ENCODE results near the gene CILP2.

Gene CILP2

DNA sequence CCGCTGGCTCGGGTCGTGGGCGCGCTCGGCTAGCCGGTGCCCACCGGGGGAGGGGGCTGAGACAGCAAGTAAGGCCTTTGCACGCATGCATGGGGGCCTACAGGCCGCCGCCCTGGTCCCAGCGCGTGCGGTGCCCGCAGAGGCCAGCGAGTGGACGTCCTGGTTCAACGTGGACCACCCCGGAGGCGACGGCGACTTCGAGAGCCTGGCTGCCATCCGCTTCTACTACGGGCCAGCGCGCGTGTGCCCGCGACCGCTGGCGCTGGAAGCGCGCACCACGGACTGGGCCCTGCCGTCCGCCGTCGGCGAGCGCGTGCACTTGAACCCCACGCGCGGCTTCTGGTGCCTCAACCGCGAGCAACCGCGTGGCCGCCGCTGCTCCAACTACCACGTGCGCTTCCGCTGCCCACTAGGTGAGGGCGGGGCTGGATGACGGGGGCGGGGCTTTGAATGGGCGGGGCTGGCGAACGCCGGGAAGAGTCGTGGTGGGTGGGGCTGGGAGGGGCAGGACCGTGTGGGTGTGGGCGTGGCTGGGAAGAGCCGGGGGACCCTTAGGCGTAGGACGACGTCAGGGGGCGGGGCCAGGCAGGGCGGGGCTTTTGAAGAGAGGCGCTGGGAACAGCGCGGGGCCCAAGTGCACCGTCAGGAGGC lies 2.1 kb downstream of the CILP2 start:
- Histone ChIP-seq H3K79me2 (ENCODE audit: control insufficient read depth, insufficient read depth, low read length, unreplicated experiment) (no peaks in the 10 kb centered on the region), H3K4me3 (ENCODE audit: low read depth, low read length) (peak overlapping the region; percentile 54; the same call in 1 of the 2 replicates), H3K27me3 (ENCODE audit: insufficient read depth, low read length) (no peaks in the 10 kb centered on the region), H3K36me3 (ENCODE audit: insufficient read depth, low read length) (no peaks in the 10 kb centered on the region), H2AFZ (ENCODE audit: low read length, unreplicated experiment) (no peak overlapping the region), H3K4me1 (ENCODE audit: control insufficient read depth, insufficient read depth, low read length, unreplicated experiment) (peaks cover 4% of the 10 kb centered on the region), H3K27ac (ENCODE audit: low read depth, low read length) (no peak overlapping the region)

GRCh38 chr19:19540715-19541515 lies 2.9 kb downstream of the CILP2 start:
- Histone ChIP-seq H3K36me3 (ENCODE audit: insufficient read depth, low read length) (no peaks in the 10 kb centered on the region), H3K27ac (ENCODE audit: low read depth, low read length) (no peak overlapping the region), H3K4me3 (ENCODE audit: low read depth, low read length) (peak overlapping the region; percentile 54), H3K4me1 (ENCODE audit: control insufficient read depth, insufficient read depth, low read length, unreplicated experiment) (peaks cover 4% of the 10 kb centered on the region), H3K79me2 (ENCODE audit: control insufficient read depth, insufficient read depth, low read length, unreplicated experiment) (no peaks in the 10 kb centered on the region), H2AFZ (ENCODE audit: low read length, unreplicated experiment) (peak overlapping the region; percentile 50), H3K27me3 (ENCODE audit: insufficient read depth, low read length) (no peaks in the 10 kb centered on the region)

GRCh38 chr19:19541616-19542015 lies 3.6 kb downstream of the CILP2 start:
- H3K36me3 ChIP-seq (ENCODE audit: insufficient read depth, low read length) = no peaks in the 10 kb centered on the region
- H3K27ac ChIP-seq (ENCODE audit: low read depth, low read length) = no peak overlapping the region
- no peak overlapping the region for H2AFZ ChIP-seq (ENCODE audit: low read length, unreplicated experiment)
- H3K27me3 ChIP-seq (ENCODE audit: insufficient read depth, low read length) = no peaks in the 10 kb centered on the region
- H3K79me2 ChIP-seq (ENCODE audit: control insufficient read depth, insufficient read depth, low read length, unreplicated experiment) = no peaks in the 10 kb centered on the region
- H3K4me3 ChIP-seq (ENCODE audit: low read depth, low read length) = no peak overlapping the region
- peaks cover 4% of the 10 kb centered on the region for H3K4me1 ChIP-seq (ENCODE audit: control insufficient read depth, insufficient read depth, low read length, unreplicated experiment)

GRCh38 chr19:19542507-19542906 lies 4.4 kb downstream of the CILP2 start:
- no peaks in the 10 kb centered on the region for H3K27me3 ChIP-seq (ENCODE audit: insufficient read depth, low read length)
- peaks cover 4% of the 10 kb centered on the region for H3K4me1 ChIP-seq (ENCODE audit: control insufficient read depth, insufficient read depth, low read length, unreplicated experiment)
- no peaks in the 10 kb centered on the region for H3K36me3 ChIP-seq (ENCODE audit: insufficient read depth, low read length)
- H2AFZ ChIP-seq (ENCODE audit: low read length, unreplicated experiment) = no peak overlapping the region
- no peaks in the 10 kb centered on the region for H3K79me2 ChIP-seq (ENCODE audit: control insufficient read depth, insufficient read depth, low read length, unreplicated experiment)
- H3K27ac ChIP-seq (ENCODE audit: low read depth, low read length) = no peak overlapping the region
- H3K4me3 ChIP-seq (ENCODE audit: low read depth, low read length) = no peak overlapping the region

- H3K27me3 ChIP-seq (ENCODE audit: insufficient read depth, low read length) = no peaks in the 10 kb centered on the region
- no peaks in the 10 kb centered on the region for H3K79me2 ChIP-seq (ENCODE audit: control insufficient read depth, insufficient read depth, low read length, unreplicated experiment)
- no peaks in the 10 kb centered on the region for H3K36me3 ChIP-seq (ENCODE audit: insufficient read depth, low read length)
- H3K27ac ChIP-seq (ENCODE audit: low read depth, low read length) = no peak overlapping the region
- H3K4me1 ChIP-seq (ENCODE audit: control insufficient read depth, insufficient read depth, low read length, unreplicated experiment) = peaks cover 4% of the 10 kb centered on the region
- H3K4me3 ChIP-seq (ENCODE audit: low read depth, low read length) = no peak overlapping the region
- no peak overlapping the region for H2AFZ ChIP-seq (ENCODE audit: low read length, unreplicated experiment)
These were observed 5.0 kb downstream of the CILP2 start for GRCh38 chr19:19543101-19543500.

DNA sequence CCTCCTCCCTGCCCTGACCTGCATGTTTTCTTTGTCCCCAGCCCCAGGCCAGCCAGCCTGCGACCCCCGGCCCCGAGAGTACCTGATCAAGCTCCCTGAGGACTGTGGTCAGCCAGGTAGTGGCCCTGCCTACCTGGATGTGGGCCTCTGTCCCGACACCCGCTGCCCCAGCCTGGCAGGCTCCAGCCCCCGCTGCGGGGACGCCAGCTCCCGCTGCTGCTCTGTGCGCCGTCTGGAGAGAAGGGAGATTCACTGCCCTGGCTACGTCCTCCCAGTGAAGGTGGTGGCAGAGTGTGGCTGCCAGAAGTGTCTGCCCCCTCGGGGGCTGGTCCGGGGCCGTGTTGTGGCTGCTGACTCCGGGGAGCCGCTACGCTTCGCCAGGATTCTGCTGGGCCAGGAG lies 5.6 kb downstream of the CILP2 start:
- no peaks in the 10 kb centered on the region for H3K4me1 ChIP-seq (ENCODE audit: control insufficient read depth, insufficient read depth, low read length, unreplicated experiment)
- no peak overlapping the region for H3K4me3 ChIP-seq (ENCODE audit: low read depth, low read length)
- H3K27ac ChIP-seq (ENCODE audit: low read depth, low read length) = no peak overlapping the region
- H3K27me3 ChIP-seq (ENCODE audit: insufficient read depth, low read length) = no peaks in the 10 kb centered on the region
- no peak overlapping the region for H2AFZ ChIP-seq (ENCODE audit: low read length, unreplicated experiment)
- H3K36me3 ChIP-seq (ENCODE audit: insufficient read depth, low read length) = no peaks in the 10 kb centered on the region
- no peaks in the 10 kb centered on the region for H3K79me2 ChIP-seq (ENCODE audit: control insufficient read depth, insufficient read depth, low read length, unreplicated experiment)

DNA sequence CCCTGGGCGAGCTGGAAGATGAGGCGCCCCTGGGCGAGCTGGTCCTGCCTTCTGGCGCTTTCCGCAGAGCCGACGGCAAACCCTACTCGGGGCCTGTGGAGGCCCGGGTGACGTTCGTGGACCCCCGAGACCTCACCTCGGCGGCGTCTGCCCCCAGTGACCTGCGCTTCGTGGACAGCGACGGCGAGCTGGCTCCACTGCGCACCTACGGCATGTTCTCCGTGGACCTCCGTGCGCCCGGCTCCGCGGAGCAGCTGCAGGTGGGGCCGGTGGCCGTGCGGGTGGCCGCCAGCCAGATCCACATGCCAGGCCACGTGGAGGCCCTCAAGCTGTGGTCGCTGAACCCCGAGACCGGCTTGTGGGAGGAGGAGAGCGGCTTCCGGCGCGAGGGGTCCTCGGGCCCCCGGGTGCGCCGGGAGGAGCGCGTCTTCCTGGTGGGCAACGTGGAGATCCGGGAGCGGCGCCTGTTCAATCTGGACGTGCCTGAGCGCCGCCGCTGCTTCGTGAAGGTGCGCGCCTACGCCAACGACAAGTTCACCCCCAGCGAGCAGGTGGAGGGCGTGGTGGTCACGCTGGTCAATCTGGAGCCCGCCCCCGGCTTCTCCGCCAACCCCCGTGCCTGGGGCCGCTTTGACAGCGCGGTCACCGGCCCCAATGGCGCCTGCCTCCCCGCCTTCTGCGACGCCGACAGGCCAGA lies 6.3 kb downstream of the CILP2 start:
- H3K4me3 ChIP-seq (ENCODE audit: low read depth, low read length) = no peak overlapping the region
- no peaks in the 10 kb centered on the region for H3K27me3 ChIP-seq (ENCODE audit: insufficient read depth, low read length)
- no peak overlapping the region for H2AFZ ChIP-seq (ENCODE audit: low read length, unreplicated experiment)
- H3K79me2 ChIP-seq (ENCODE audit: control insufficient read depth, insufficient read depth, low read length, unreplicated experiment) = no peaks in the 10 kb centered on the region
- H3K36me3 ChIP-seq (ENCODE audit: insufficient read depth, low read length) = no peaks in the 10 kb centered on the region
- no peaks in the 10 kb centered on the region for H3K4me1 ChIP-seq (ENCODE audit: control insufficient read depth, insufficient read depth, low read length, unreplicated experiment)
- H3K27ac ChIP-seq (ENCODE audit: low read depth, low read length) = no peak overlapping the region

DNA sequence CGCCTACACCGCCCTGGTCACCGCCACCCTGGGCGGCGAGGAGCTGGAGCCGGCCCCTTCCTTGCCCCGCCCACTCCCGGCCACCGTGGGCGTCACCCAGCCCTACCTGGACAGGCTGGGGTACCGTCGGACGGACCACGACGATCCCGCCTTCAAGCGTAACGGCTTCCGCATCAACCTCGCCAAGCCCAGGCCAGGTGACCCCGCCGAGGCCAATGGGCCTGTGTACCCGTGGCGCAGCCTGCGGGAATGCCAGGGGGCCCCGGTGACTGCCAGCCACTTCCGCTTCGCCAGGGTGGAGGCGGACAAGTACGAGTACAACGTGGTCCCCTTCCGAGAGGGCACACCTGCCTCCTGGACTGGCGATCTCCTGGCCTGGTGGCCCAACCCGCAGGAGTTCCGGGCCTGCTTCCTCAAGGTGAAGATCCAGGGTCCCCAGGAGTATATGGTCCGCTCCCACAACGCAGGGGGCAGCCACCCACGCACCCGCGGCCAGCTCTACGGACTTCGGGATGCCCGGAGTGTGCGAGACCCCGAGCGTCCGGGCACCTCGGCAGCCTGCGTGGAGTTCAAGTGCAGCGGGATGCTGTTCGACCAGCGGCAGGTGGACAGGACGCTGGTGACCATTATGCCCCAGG lies 7.0 kb downstream of the CILP2 start:
- no peaks in the 10 kb centered on the region for H3K4me1 ChIP-seq (ENCODE audit: control insufficient read depth, insufficient read depth, low read length, unreplicated experiment)
- H2AFZ ChIP-seq (ENCODE audit: low read length, unreplicated experiment) = no peak overlapping the region

GRCh38 chr19:19545707-19546106 lies 7.6 kb downstream of the CILP2 start:
- Histone ChIP-seq H3K4me1 (ENCODE audit: control insufficient read depth, insufficient read depth, low read length, unreplicated experiment) (no peaks in the 10 kb centered on the region), H3K27me3 (ENCODE audit: insufficient read depth, low read length) (no peaks in the 10 kb centered on the region), H2AFZ (ENCODE audit: low read length, unreplicated experiment) (no peak overlapping the region), H3K4me3 (ENCODE audit: low read depth, low read length) (no peak overlapping the region), H3K36me3 (ENCODE audit: insufficient read depth, low read length) (no peaks in the 10 kb centered on the region), H3K79me2 (ENCODE audit: control insufficient read depth, insufficient read depth, low read length, unreplicated experiment) (no peaks in the 10 kb centered on the region), H3K27ac (ENCODE audit: low read depth, low read length) (no peak overlapping the region)

More for the DNA sequence above, 7.0 kb downstream of the CILP2 start:
- Histone ChIP-seq H3K27ac (ENCODE audit: low read depth, low read length) (no peak overlapping the region), H3K27me3 (ENCODE audit: insufficient read depth, low read length) (no peaks in the 10 kb centered on the region), H3K79me2 (ENCODE audit: control insufficient read depth, insufficient read depth, low read length, unreplicated experiment) (no peaks in the 10 kb centered on the region), H3K36me3 (ENCODE audit: insufficient read depth, low read length) (no peaks in the 10 kb centered on the region), H3K4me3 (ENCODE audit: low read depth, low read length) (no peak overlapping the region)

GRCh38 chr19:19546751-19547162 lies 8.7 kb downstream of the CILP2 start:
- H3K27me3 ChIP-seq (ENCODE audit: insufficient read depth, low read length) = no peaks in the 10 kb centered on the region
- no peak overlapping the region for H2AFZ ChIP-seq (ENCODE audit: low read length, unreplicated experiment)
- H3K4me3 ChIP-seq (ENCODE audit: low read depth, low read length) = no peak overlapping the region
- H3K79me2 ChIP-seq (ENCODE audit: control insufficient read depth, insufficient read depth, low read length, unreplicated experiment) = no peaks in the 10 kb centered on the region
- no peak overlapping the region for H3K27ac ChIP-seq (ENCODE audit: low read depth, low read length)
- H3K36me3 ChIP-seq (ENCODE audit: insufficient read depth, low read length) = no peaks in the 10 kb centered on the region
- H3K4me1 ChIP-seq (ENCODE audit: control insufficient read depth, insufficient read depth, low read length, unreplicated experiment) = no peaks in the 10 kb centered on the region
